Suprapubic skin (tissue), 4 donors: ENCODE results near the gene DPYSL4. TPM values are rescaled to one million over a fixed set of nuclear protein-coding genes. Genes with fewer than 3 reads are reported as not detected.

Source experiments
- DNase-seq, 2 donors: peaks; one replicate each; pipeline ENCODE4 v3.0.0-alpha.2; 2019; ENCODE audit warnings: low spot score in 2 of 2
- H3K27ac ChIP-seq: fragments of 200-600 bp; sonication (generic); one replicate; pipeline ENCODE4 v1.5.1; 2019
- H3K27me3 ChIP-seq: fragments of 200-600 bp; sonication (generic); one replicate; pipeline ENCODE4 v1.5.1; 2019
- H3K36me3 ChIP-seq: fragments of 200-600 bp; sonication (generic); one replicate; pipeline ENCODE4 v1.5.1; 2019
- H3K4me1 ChIP-seq: fragments of 200-600 bp; sonication (generic); one replicate; pipeline ENCODE4 v1.5.1; 2019
- H3K4me3 ChIP-seq: fragments of 200-600 bp; sonication (generic); one replicate; pipeline ENCODE4 v1.5.1; 2019; ENCODE audit warnings: mild to moderate bottlenecking
- H3K9me3 ChIP-seq: fragments of 200-600 bp; sonication (generic); one replicate; pipeline ENCODE4 v1.5.1; 2019
- CTCF ChIP-seq, 2 donors: fragments of 200-600 bp in 1 of 2; fragments of 450-650 bp in 1 of 2; sonication (generic) in 1 of 2; IDR thresholded peaks; one replicate each; pipeline ENCODE4 v1.5.1; 2016 to 2019; ENCODE audit warnings: antibody characterized with exemption in 2 of 2, mild to moderate bottlenecking in 1 of 2, moderate library complexity in 1 of 2
- EP300 ChIP-seq: sonication (generic); formaldehyde crosslinking; IDR thresholded peaks from one replicate; pipeline ENCODE4 v1.6.1; 2017; ENCODE audit warnings: antibody characterized with exemption
- POLR2A ChIP-seq, 2 donors: fragments of 450-650 bp; IDR thresholded peaks; one replicate each; pipeline ENCODE4 v1.6.1; 2017; ENCODE audit warnings: antibody characterized with exemption in 2 of 2, mild to moderate bottlenecking in 2 of 2, moderate library complexity in 2 of 2
- POLR2AphosphoS5 ChIP-seq, 3 donors: sonication (generic); formaldehyde crosslinking; IDR thresholded peaks; one replicate each; pipeline ENCODE4 v1.6.1; 2017; ENCODE audit warnings: antibody characterized with exemption in 3 of 3
- WGBS: methylation state at CpG from one replicate; pipeline ENCODE4 v1.1.5; 2018; 5-methylcytosine and 5-hydroxymethylcytosine counted together
- total RNA-seq, 4 donors: library from RNA; depleted of rRNA; stranded (reverse); fragments of >200 nt; gene quantifications; one replicate each; pipeline ENCODE4 v1.1.0, GENCODE V29; 2016

DPYSL4 gene
- total RNA-seq, 4 donors from 2014 or later, result 0.38 to 1.7 (median 0.91) TPM; not detected in 1

- WGBS, result 85% methylated on average over 6 of the region's 6 CpGs
- Histone ChIP-seq H3K27ac (no peak overlapping the region), H3K36me3 (no peaks in the 10 kb centered on the region), H3K4me1 (no peaks in the 10 kb centered on the region), H3K9me3 (no peaks in the 10 kb centered on the region), H3K27me3 (peaks cover 49% of the 10 kb centered on the region), H3K4me3 (no peak overlapping the region)
- TF ChIP-seq POLR2AphosphoS5 (IDR thresholded peaks at IDR 0.05) (no peak), EP300 (no peak), CTCF (IDR thresholded peaks at IDR 0.05) (no peak), POLR2A (IDR thresholded peaks at IDR 0.05) (no peak)
- no peak for DNase-seq
Observed at GRCh38 chr10:132178046-132178445, 8.7 kb upstream of the DPYSL4 start.

- Histone ChIP-seq H3K9me3 (no peaks in the 10 kb centered on the region), H3K36me3 (no peaks in the 10 kb centered on the region), H3K27me3 (peaks cover 51% of the 10 kb centered on the region), H3K4me3 (no peak overlapping the region), H3K4me1 (no peaks in the 10 kb centered on the region), H3K27ac (no peak overlapping the region)
- no peak for DNase-seq
- 72% methylated on average over 23 of the region's 23 CpGs for whole genome bisulfite sequencing
- TF ChIP-seq EP300, result no peak
- TF ChIP-seq CTCF (IDR thresholded peaks at IDR 0.05), result no peak
- TF ChIP-seq POLR2AphosphoS5 (IDR thresholded peaks at IDR 0.05), result no peak
- no peak for TF ChIP-seq POLR2A (IDR thresholded peaks at IDR 0.05)
Observed at GRCh38 chr10:132178672-132179545, 7.8 kb upstream of the DPYSL4 start.

GRCh38 chr10:132179551-132180392 lies 7.0 kb upstream of the DPYSL4 start:
- Histone ChIP-seq H3K27ac (no peak overlapping the region), H3K4me3 (no peak overlapping the region), H3K36me3 (no peaks in the 10 kb centered on the region), H3K27me3 (peaks cover 55% of the 10 kb centered on the region), H3K4me1 (peaks cover 7% of the 10 kb centered on the region), H3K9me3 (no peaks in the 10 kb centered on the region)
- no peak for DNase-seq
- WGBS, result 83% methylated on average over 12 of the region's 16 CpGs
- no peak for TF ChIP-seq CTCF (IDR thresholded peaks at IDR 0.05)
- no peak for TF ChIP-seq EP300
- TF ChIP-seq POLR2AphosphoS5 (IDR thresholded peaks at IDR 0.05), result no peak
- TF ChIP-seq POLR2A (IDR thresholded peaks at IDR 0.05), result no peak

GRCh38 chr10:132180736-132181135 lies 6.0 kb upstream of the DPYSL4 start:
- WGBS, result 59% methylated on average over 12 of the region's 14 CpGs
- Histone ChIP-seq H3K4me1 (peaks cover 17% of the 10 kb centered on the region), H3K27ac (no peak overlapping the region), H3K36me3 (no peaks in the 10 kb centered on the region), H3K27me3 (peaks cover 58% of the 10 kb centered on the region), H3K9me3 (no peaks in the 10 kb centered on the region), H3K4me3 (no peak overlapping the region)
- no peak for TF ChIP-seq POLR2A (IDR thresholded peaks at IDR 0.05)
- no peak for TF ChIP-seq EP300
- no peak for TF ChIP-seq CTCF (IDR thresholded peaks at IDR 0.05)
- no peak for TF ChIP-seq POLR2AphosphoS5 (IDR thresholded peaks at IDR 0.05)
- no peak for DNase-seq
